Activated CD4-positive, alpha-beta T cell treated with anti-CD3 and anti-CD28 coated beads for 36 hours (primary cell): ENCODE data around the gene NALCN. TPM values are rescaled to one million over a fixed set of nuclear protein-coding genes. Genes with fewer than 3 reads are reported as not detected.
"Not testable (repeated sequence)": the region's sequence is repeated elsewhere in the genome, so short reads cannot be mapped to it uniquely, and the experiment has no call there.

ENCODE experiments used
- ATAC-seq: fragments of 200-7000 bp; cut with Tn5 transposase; one replicate; pipeline ENCODE4 v1.10.0; 2021; ENCODE audit warnings: mild to moderate bottlenecking, moderate library complexity
- CTCF ChIA-PET: fragments of 350-600 bp; sonication (Branson Sonifier 250); formaldehyde crosslinking; loops from one replicate; lab custom pipeline; 2021; ENCODE audit warnings: antibody characterized with exemption; lab: Charles Lee
- POLR2A ChIA-PET: fragments of 350-600 bp; sonication (Branson Sonifier 250); formaldehyde crosslinking; loops from one replicate; lab custom pipeline; 2021; ENCODE audit warnings: antibody characterized with exemption, inconsistent platforms; lab: Charles Lee
- DNase-seq: peaks from one replicate; pipeline ENCODE4 v3.0.0-alpha.2; 2020
- H3K27ac Mint-ChIP-seq: one replicate; pipeline ENCODE4 v1.8.0; 2021; ENCODE audit warnings: mixed read lengths
- H3K27me3 Mint-ChIP-seq: one replicate; pipeline ENCODE4 v1.8.0; 2021; ENCODE audit warnings: mixed read lengths
- H3K36me3 Mint-ChIP-seq: one replicate; pipeline ENCODE4 v1.8.0; 2021; ENCODE audit warnings: low read depth, mixed read lengths
- H3K4me1 Mint-ChIP-seq: one replicate; pipeline ENCODE4 v1.8.0; 2021; ENCODE audit warnings: mixed read lengths
- H3K4me3 Mint-ChIP-seq: one replicate; pipeline ENCODE4 v1.8.0; 2021; ENCODE audit warnings: mild to moderate bottlenecking, moderate library complexity, mixed read lengths
- H3K9me3 Mint-ChIP-seq: one replicate; pipeline ENCODE4 v1.8.0; 2021; ENCODE audit warnings: low read depth, mixed read lengths
- intact Hi-C, 2 experiments: fragments of 100-400 bp; cut with DNase I in 1 of 2; cut with micrococcal nuclease in 1 of 2; formaldehyde crosslinking; loops; one replicate each; pipeline versions ENCODE4 v1.14.2 to v1.15.1; 2022 to 2024; cut with DNase I, micrococcal nuclease
- total RNA-seq, 2 experiments: library from RNA; stranded (reverse); gene quantifications; one replicate each; pipeline ENCODE4 v1.2.3, GENCODE V29; 2021

NALCN gene
- total RNA-seq, 2 experiments from 2014 or later = not detected

DNA sequence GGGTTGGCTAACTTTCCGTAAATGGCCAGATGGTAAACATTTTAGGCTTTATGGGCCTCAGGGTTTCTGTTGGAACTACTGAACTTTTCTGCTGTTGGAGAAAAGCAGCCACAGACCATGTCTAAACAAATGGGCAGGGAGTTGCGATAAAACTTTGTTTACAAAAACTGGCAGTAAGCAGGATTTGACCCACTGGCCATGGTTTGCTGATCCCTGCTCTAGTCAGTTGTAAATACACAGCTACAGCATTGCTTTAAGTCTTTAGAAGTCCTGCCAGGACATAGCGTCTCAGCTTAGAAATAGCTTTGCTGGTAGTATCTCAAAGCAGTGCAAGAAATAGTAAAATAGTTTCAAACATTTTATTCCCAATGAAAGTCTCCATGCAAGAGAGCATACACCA is 88.4 kb downstream of the NALCN start:
- Mint-ChIP-seq H3K9me3 (no peaks in the 10 kb centered on the region), H3K36me3 (no peaks in the 10 kb centered on the region), H3K4me3 (no peak overlapping the region), H3K27me3 (peaks cover 4% of the 10 kb centered on the region), H3K27ac (no peak overlapping the region), H3K4me1 (no peaks in the 10 kb centered on the region)
- ChIA-PET POLR2A (no interaction called here), CTCF (no interaction called here)
- DNase-seq (no peak), ATAC-seq (no peak)
- intact Hi-C loops = no loop called here

DNA sequence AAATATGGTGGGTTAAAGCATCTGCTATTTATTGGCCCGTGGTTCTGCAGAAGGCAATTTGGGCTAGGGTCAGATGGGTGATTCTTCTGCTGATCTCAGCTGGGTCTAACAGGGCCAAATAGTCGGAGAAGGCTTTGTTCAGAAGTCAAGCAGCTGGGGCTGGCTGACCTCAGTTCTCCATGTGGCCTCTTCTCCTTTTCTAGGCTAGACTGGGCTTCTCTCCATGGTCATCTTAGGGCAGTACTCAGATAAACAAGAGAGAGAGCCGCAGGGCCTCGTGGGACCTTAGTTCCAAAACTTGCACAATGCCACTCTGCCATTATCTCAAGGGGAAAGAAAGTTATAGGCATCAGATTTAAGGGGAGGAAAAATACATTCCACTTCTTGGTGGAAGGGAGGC is 89.6 kb downstream of the NALCN start:
- H3K4me3 Mint-ChIP-seq = no peak overlapping the region
- H3K4me1 Mint-ChIP-seq = no peaks in the 10 kb centered on the region
- H3K27ac Mint-ChIP-seq = no peak overlapping the region
- CTCF ChIA-PET = no interaction called here
- H3K27me3 Mint-ChIP-seq = peaks cover 4% of the 10 kb centered on the region
- DNase-seq (no peak), ATAC-seq (no peak)
- H3K36me3 Mint-ChIP-seq = no peaks in the 10 kb centered on the region
- POLR2A ChIA-PET = no interaction called here
- H3K9me3 Mint-ChIP-seq = no peaks in the 10 kb centered on the region
- intact Hi-C loops = no loop called here

DNA sequence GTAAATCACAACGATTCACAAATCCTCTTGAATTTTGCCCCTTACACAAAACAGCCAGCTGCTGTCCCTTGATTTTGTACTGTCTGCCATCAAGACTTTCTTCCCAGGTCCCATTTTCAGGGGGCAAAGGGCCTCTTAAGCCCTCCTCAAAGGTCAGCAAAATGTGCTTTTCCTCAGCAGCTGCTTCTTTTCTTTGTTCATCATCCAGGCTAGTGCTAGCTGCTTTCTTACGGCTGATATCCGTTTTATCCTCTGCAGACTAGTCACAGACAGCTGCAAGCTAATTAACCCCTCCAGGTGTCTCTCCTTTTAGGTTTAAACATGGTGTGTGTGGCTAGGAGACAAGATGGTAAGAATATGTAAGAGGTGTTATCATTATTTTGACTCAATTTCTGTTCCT is 90.9 kb downstream of the NALCN start:
- Mint-ChIP-seq H3K4me3 (no peak overlapping the region), H3K27me3 (peaks cover 3% of the 10 kb centered on the region), H3K9me3 (no peaks in the 10 kb centered on the region), H3K36me3 (no peaks in the 10 kb centered on the region), H3K27ac (no peak overlapping the region), H3K4me1 (no peaks in the 10 kb centered on the region)
- ATAC-seq (no peak), DNase-seq (no peak)
- intact Hi-C loops = no loop called here
- ChIA-PET CTCF (no interaction called here), POLR2A (no interaction called here)

DNA sequence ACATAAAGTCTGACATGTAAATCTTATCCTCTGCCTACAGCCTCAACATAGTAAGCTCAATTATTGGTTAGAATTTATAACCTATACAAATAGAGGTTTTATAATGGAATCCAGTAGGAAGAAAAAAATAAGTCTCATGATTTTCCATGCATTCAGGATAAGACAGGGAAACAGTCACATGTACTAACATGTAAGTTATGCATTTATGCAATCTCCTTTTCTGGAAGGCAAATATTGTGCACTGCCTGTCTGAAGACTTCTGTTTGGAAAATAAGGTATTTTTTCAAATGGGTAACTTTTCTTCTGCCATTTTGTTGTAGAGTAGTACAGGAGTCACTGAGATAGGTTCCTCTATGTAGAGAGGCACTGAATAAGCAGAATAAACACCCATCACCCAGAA is 92.7 kb downstream of the NALCN start:
- ATAC-seq = no peak
- DNase-seq = no peak
- intact Hi-C loops = no loop called here
- no peak overlapping the region for H3K27ac Mint-ChIP-seq
- POLR2A ChIA-PET = no interaction called here
- no peaks in the 10 kb centered on the region for H3K9me3 Mint-ChIP-seq
- H3K4me3 Mint-ChIP-seq = no peak overlapping the region
- no peaks in the 10 kb centered on the region for H3K36me3 Mint-ChIP-seq
- no peaks in the 10 kb centered on the region for H3K4me1 Mint-ChIP-seq
- CTCF ChIA-PET = no interaction called here
- H3K27me3 Mint-ChIP-seq = peaks cover 2% of the 10 kb centered on the region

DNA sequence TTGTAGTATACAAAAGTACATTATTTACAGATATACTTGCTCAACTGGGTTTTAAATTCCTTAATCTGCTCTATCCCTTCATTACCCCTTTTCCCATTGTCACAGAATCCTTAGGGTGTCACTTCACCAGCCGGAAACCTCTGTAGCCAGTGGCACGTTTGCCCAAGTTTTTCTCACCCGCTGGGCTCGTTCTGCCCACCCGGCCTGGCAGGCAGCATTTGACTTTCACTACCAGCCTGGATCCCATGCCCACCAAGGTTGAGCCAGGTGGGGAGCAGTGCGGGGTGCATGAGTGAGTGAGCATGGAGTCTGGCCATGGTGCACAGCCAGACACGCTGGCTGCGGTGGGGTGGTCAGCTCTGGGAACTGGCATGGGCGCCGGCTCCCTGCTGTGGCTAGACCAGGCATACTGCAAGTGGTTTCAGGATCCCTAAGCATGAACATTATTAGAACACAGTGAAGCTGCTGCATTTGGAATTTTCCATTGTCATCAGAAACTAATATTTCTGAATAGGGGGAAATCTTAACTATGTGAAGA is 98.3 kb downstream of the NALCN start:
- Mint-ChIP-seq H3K27ac (no peak overlapping the region), H3K9me3 (no peaks in the 10 kb centered on the region), H3K4me3 (no peak overlapping the region), H3K4me1 (no peaks in the 10 kb centered on the region), H3K27me3 (peaks cover 2% of the 10 kb centered on the region), H3K36me3 (no peaks in the 10 kb centered on the region)
- ATAC-seq = no peak
- intact Hi-C loops = no loop called here
- ChIA-PET POLR2A (no interaction called here), CTCF (interaction anchor here (0.6 kb wide), 1 partner anchor 764 kb away, joined by 3 read pairs; no protein-coding TSS in a partner anchor)
- DNase-seq = no peak

DNA sequence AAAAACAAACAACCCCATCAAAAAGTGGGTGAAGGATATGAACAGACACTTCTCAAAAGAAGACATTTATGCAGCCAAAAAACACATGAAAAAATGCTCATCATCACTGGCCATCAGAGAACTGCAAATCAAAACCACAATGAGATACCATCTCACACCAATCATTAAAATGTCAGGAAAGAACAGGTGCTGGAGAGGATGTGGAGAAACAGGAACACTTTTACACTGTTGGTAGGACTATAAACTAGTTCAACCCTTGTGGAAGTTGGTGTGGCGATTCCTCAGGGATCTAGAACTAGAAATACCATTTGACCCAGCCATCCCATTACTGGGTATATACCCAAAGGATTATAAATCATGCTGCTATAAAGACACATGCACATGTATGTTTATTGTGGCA is 102.8 kb downstream of the NALCN start:
- H3K36me3 Mint-ChIP-seq, H3K27ac Mint-ChIP-seq, ATAC-seq, H3K27me3 Mint-ChIP-seq, CTCF ChIA-PET, H3K9me3 Mint-ChIP-seq, POLR2A ChIA-PET, intact Hi-C loops, H3K4me3 Mint-ChIP-seq, DNase-seq, H3K4me1 Mint-ChIP-seq: not testable (repeated sequence)

DNA sequence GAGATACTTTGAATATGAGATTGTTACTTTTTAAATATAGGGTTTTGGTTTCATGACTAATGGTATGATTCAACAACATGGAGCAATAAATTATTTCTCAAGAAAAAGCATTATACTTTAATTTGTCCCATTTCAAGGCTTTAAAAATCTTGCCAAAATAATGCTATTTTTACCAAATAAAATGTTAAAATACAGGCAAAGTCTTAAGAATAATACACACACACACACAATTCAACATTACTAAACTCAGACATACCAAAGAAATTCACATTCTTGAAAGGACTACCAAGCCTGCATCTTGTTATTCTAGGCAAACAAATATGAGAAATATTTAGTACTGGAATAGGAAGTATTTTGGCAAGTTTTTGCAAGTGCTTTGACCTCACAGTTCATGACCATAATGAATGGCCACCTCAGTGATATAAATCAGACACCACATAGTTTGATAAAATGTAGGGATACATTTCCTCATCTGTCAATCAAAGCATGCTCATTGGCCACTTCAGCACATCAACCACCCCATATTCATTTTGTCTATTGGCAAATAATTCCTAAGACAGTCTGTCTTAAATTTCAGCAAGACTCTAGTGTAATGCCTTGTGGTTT is 107.2 kb downstream of the NALCN start:
- Mint-ChIP-seq H3K27ac (no peak overlapping the region), H3K9me3 (no peaks in the 10 kb centered on the region), H3K4me3 (no peak overlapping the region), H3K36me3 (no peaks in the 10 kb centered on the region), H3K4me1 (no peaks in the 10 kb centered on the region), H3K27me3 (peaks cover 3% of the 10 kb centered on the region)
- ChIA-PET POLR2A (no interaction called here), CTCF (interaction anchor here (0.7 kb wide), 1 partner anchor 11 kb away, joined by 3 read pairs; no protein-coding TSS in a partner anchor)
- DNase-seq (no peak), ATAC-seq (no peak)
- intact Hi-C loops = no loop called here

DNA sequence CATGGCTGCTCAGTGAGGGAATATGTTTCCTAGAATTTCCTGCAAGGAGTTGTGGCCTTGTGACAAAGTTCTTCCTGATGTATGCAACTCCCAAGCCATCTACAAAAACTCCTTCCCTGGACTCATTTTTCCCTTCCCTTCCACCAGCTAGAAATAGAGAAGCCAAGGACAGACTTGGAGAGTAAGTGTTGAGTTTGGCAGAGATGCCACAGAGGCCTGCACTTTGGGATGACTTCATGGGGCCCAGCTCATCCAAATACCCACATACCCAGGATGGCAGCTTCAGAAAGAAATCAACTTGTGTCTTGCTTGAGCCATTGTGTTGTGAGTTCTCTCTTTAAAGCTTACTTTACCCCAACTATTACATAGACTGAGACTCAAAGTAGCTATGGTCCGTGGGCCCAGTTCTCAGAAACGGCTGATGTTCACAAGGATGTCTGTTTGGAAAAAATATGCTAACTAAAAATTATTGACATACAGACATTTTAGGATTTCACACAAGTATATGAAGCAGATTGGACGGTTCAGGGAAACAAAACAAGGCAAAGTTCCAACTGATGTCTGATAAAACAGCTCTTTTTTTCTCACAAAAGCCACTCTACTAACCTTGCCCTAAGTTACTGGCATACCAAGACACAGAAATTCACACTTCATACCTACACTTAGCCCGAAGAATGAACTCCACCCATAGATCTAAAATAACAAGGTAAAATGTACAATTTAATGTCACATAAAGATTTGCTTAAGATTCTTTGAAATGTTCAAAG is 107.9 kb downstream of the NALCN start:
- no peak overlapping the region for H3K27ac Mint-ChIP-seq
- POLR2A ChIA-PET = no interaction called here
- H3K27me3 Mint-ChIP-seq = peaks cover 2% of the 10 kb centered on the region
- ATAC-seq (no peak), DNase-seq (no peak)
- H3K4me1 Mint-ChIP-seq = no peaks in the 10 kb centered on the region
- CTCF ChIA-PET = interaction anchor here (0.7 kb wide), 1 partner anchor 12 kb away, joined by 3 read pairs; no protein-coding TSS in a partner anchor
- intact Hi-C loops = no loop called here
- no peaks in the 10 kb centered on the region for H3K36me3 Mint-ChIP-seq
- no peak overlapping the region for H3K4me3 Mint-ChIP-seq
- H3K9me3 Mint-ChIP-seq = no peaks in the 10 kb centered on the region

DNA sequence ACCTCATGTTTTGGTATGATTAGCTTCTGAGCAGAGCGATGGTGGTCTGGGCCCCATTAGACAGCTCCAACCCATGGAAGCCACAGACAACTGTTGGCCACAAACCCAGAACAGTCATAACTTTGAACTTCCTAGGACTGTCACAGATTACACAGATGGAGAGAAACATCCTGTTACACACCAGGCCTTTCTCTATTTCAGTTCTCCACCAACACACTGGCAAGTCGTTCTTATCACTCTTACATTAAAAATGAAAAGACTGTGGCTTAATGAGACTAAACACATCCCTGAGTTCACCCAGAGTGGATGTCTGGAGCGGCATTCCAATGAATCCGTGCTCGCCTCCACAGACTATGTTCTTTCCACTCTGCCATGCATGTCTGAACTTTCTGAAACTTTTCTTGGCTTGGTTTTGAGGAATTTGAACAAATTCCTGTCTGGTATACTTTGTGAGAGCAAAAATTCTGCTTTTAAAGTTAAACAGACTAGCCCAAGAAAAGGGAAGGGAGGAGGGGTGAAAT is 109.1 kb downstream of the NALCN start:
- no peak for ATAC-seq
- Mint-ChIP-seq H3K36me3 (no peaks in the 10 kb centered on the region), H3K4me3 (no peak overlapping the region), H3K27ac (no peak overlapping the region), H3K9me3 (no peaks in the 10 kb centered on the region), H3K27me3 (peaks cover 1% of the 10 kb centered on the region), H3K4me1 (no peaks in the 10 kb centered on the region)
- no peak for DNase-seq
- ChIA-PET CTCF (no interaction called here), POLR2A (no interaction called here)
- intact Hi-C loops = no loop called here

DNA sequence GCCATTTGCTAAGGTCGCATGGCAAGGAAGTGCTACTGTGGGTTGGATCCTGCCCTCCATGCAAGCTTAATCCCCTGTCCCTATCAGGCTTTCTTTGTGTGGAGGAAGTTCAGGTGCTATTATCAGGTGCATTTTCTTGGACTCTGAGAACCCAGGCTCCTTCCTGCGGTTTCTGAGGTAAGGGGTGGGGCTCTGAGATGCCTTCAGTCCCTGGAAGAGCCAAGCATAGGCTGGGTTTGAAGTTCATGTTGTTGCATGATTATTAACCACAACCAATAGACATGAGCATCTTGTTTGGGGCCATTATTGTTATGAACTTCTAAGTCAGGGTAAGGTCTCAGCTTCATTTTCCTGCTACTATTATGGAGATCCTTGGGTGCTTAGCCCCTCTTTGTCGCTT is 109.5 kb downstream of the NALCN start:
- POLR2A ChIA-PET = no interaction called here
- intact Hi-C loops = no loop called here

DNA sequence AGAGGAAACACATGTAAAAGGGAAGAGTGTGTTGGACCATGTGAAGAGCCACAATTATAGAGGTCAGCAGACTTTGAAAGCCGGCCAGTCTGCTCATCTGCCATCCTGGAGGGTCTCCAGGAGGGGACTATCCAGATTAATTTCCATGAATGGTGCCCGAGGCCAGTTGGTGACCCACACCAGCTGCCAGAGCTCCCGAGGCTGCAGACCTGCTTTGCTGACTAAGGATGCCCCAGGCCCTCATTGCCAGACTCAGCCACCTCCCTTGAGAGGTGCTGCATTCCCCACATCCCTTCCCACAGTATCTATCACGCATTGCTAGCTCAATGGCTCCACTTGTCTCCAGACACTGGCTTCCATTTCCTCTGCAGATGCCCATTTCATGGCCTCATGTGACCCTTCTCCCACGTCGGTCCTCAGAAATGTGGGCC is 110.3 kb downstream of the NALCN start:
- no peak for ATAC-seq
- Mint-ChIP-seq H3K27me3 (no peaks in the 10 kb centered on the region), H3K36me3 (no peaks in the 10 kb centered on the region), H3K4me3 (no peak overlapping the region), H3K9me3 (no peaks in the 10 kb centered on the region), H3K4me1 (no peaks in the 10 kb centered on the region), H3K27ac (no peak overlapping the region)
- CTCF ChIA-PET = no interaction called here
- DNase-seq = no peak
- POLR2A ChIA-PET = no interaction called here
- intact Hi-C loops = no loop called here

More for the DNA sequence above, 109.5 kb downstream of the NALCN start:
- Mint-ChIP-seq H3K36me3 (no peaks in the 10 kb centered on the region), H3K4me3 (no peak overlapping the region), H3K9me3 (no peaks in the 10 kb centered on the region), H3K27me3 (no peaks in the 10 kb centered on the region), H3K4me1 (no peaks in the 10 kb centered on the region), H3K27ac (no peak overlapping the region)
- no peak for DNase-seq
- CTCF ChIA-PET = no interaction called here
- ATAC-seq = no peak

DNA sequence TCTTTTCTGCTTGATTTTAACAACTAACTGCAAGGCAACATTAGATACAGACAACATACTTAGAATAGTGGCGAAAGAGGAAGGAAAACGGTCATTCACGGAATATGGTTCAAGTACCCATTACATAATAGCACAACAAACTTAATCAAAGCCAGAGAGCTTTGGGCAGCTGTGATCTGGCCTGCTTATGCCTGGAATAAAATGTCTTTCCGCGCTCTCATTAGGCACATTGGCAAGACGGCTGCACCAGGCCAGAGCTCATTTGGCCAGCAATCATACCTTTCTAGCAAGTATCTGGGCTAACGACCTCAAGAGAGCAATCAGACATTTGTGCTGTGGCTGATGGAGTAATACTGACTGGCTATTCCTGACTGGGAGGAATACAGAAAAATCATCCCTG is 112.8 kb downstream of the NALCN start:
- ATAC-seq = no peak
- Mint-ChIP-seq H3K9me3 (no peaks in the 10 kb centered on the region), H3K36me3 (no peaks in the 10 kb centered on the region), H3K27ac (no peak overlapping the region), H3K27me3 (no peaks in the 10 kb centered on the region), H3K4me3 (no peak overlapping the region), H3K4me1 (no peaks in the 10 kb centered on the region)
- CTCF ChIA-PET = no interaction called here
- no peak for DNase-seq
- intact Hi-C loops = no loop called here
- POLR2A ChIA-PET = no interaction called here
